ENCODE results near the gene PDE5A. TPM values are rescaled to one million over a fixed set of nuclear protein-coding genes. Genes with fewer than 3 reads are reported as not detected.

The PDE5A gene
- total RNA-seq, 1 experiment from 2014 or later: 5.0 TPM

DNA sequence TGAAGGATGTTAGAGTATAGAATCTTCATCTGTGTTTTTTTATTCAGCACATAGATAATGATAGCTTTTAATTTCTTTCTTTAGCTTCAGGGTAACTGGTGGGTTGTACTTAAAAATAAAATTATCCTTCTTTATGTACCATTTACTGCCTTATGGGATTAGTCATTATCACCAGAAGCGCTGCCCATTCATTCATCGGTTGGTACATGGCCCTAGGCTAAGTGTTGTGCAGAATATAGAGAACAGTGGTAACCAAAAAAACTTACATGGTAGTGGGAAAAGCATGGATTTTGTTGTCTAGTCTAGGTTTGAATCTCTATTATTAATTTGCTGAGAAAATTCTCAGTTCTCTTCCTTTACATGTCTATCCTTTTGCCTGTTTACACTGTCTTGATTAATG, 43.5 kb upstream of the PDE5A start:
- intact Hi-C loops (cut with micrococcal nuclease): no loop called here
- no peak for ATAC-seq
- no peaks in the 10 kb centered on the region for H3K79me2 ChIP-seq (ENCODE audit: insufficient read depth, low read length)
- no peak overlapping the region for H2AFZ ChIP-seq (ENCODE audit: low read depth, low read length, poor library complexity, severe bottlenecking)
- no peak overlapping the region for H3K27ac ChIP-seq (ENCODE audit: low read depth, low read length)
- no TSS peak for BruUV-seq (replicated peaks)
- no peak for TF ChIP-seq JUND (IDR thresholded peaks at IDR 0.05)
- no peak for TF ChIP-seq CBX3 (IDR thresholded peaks at IDR 0.05; ENCODE audit: low read depth)
- TF ChIP-seq, protein P1, sequence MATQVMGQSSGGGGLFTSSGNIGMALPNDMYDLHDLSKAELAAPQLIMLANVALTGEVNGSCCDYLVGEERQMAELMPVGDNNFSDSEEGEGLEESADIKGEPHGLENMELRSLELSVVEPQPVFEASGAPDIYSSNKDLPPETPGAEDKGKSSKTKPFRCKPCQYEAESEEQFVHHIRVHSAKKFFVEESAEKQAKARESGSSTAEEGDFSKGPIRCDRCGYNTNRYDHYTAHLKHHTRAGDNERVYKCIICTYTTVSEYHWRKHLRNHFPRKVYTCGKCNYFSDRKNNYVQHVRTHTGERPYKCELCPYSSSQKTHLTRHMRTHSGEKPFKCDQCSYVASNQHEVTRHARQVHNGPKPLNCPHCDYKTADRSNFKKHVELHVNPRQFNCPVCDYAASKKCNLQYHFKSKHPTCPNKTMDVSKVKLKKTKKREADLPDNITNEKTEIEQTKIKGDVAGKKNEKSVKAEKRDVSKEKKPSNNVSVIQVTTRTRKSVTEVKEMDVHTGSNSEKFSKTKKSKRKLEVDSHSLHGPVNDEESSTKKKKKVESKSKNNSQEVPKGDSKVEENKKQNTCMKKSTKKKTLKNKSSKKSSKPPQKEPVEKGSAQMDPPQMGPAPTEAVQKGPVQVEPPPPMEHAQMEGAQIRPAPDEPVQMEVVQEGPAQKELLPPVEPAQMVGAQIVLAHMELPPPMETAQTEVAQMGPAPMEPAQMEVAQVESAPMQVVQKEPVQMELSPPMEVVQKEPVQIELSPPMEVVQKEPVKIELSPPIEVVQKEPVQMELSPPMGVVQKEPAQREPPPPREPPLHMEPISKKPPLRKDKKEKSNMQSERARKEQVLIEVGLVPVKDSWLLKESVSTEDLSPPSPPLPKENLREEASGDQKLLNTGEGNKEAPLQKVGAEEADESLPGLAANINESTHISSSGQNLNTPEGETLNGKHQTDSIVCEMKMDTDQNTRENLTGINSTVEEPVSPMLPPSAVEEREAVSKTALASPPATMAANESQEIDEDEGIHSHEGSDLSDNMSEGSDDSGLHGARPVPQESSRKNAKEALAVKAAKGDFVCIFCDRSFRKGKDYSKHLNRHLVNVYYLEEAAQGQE (IDR thresholded peaks at IDR 0.05; ENCODE audit: low read depth): no peak
- no peak for TF ChIP-seq FOSL1 (IDR thresholded peaks at IDR 0.05; ENCODE audit: low read depth)
- no peak for TF ChIP-seq ATF3 (IDR thresholded peaks at IDR 0.05)
- no peak for TF ChIP-seq ELF1 (IDR thresholded peaks at IDR 0.05; ENCODE audit: borderline replicate concordance, low read depth)
- TF ChIP-seq, protein P2, sequence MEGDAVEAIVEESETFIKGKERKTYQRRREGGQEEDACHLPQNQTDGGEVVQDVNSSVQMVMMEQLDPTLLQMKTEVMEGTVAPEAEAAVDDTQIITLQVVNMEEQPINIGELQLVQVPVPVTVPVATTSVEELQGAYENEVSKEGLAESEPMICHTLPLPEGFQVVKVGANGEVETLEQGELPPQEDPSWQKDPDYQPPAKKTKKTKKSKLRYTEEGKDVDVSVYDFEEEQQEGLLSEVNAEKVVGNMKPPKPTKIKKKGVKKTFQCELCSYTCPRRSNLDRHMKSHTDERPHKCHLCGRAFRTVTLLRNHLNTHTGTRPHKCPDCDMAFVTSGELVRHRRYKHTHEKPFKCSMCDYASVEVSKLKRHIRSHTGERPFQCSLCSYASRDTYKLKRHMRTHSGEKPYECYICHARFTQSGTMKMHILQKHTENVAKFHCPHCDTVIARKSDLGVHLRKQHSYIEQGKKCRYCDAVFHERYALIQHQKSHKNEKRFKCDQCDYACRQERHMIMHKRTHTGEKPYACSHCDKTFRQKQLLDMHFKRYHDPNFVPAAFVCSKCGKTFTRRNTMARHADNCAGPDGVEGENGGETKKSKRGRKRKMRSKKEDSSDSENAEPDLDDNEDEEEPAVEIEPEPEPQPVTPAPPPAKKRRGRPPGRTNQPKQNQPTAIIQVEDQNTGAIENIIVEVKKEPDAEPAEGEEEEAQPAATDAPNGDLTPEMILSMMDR (IDR thresholded peaks at IDR 0.05 in 2 of 3, conservative IDR thresholded peaks at IDR 0.05 in 1 of 3; ENCODE audit: borderline replicate concordance in 1 of 3, insufficient read depth in 1 of 3, low read depth in 2 of 3, low read length in 2 of 3): no peak
- TF ChIP-seq SP1 (IDR thresholded peaks at IDR 0.05; ENCODE audit: low read depth): no peak
- TF ChIP-seq, protein P3, sequence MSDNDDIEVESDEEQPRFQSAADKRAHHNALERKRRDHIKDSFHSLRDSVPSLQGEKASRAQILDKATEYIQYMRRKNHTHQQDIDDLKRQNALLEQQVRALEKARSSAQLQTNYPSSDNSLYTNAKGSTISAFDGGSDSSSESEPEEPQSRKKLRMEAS (IDR thresholded peaks at IDR 0.05): no peak
- no peak for TF ChIP-seq ZFX (IDR thresholded peaks at IDR 0.05)
- no peak for TF ChIP-seq POLR2A (IDR thresholded peaks at IDR 0.05; ENCODE audit: borderline replicate concordance, extremely low read depth, insufficient read depth, insufficient read length)
- no peak for TF ChIP-seq YY1 (IDR thresholded peaks at IDR 0.05; ENCODE audit: extremely low read depth, insufficient replicate concordance, low read depth, low read length)
- TF ChIP-seq POLR2AphosphoS5 (IDR thresholded peaks at IDR 0.05; ENCODE audit: low read depth, low read length): no peak
- no peak for TF ChIP-seq SRF (IDR thresholded peaks at IDR 0.05; ENCODE audit: low read depth)
- no peak for TF ChIP-seq EZH2 (IDR thresholded peaks at IDR 0.05)
- no peak for TF ChIP-seq TCF7L2 (IDR thresholded peaks at IDR 0.05; ENCODE audit: borderline replicate concordance, extremely low read depth, insufficient read depth, insufficient read length)
- TF ChIP-seq EGR1 (IDR thresholded peaks at IDR 0.05; ENCODE audit: low read depth): no peak
- H3K9ac ChIP-seq (ENCODE audit: low read length): no peak overlapping the region
- H3K9me2 ChIP-seq (ENCODE audit: insufficient read depth): no peaks in the 10 kb centered on the region
- H3K27me3 ChIP-seq (ENCODE audit: insufficient read depth, low read length): no peaks in the 10 kb centered on the region
- DNase-seq (ENCODE audit: low read depth, low spot score): no peak
- ChIA-PET RAD21 (ENCODE audit: low non-redundant PET in 1 of 2, low total read pairs in 2 of 2, uncharacterized antibody in 2 of 2, unreplicated experiment in 2 of 2) (no interaction called here), CTCF (interaction anchor here (0.8 kb wide), 1 partner anchor 43 kb away, joined by 3 read pairs; the partner anchor contains the start of gene PDE5A), POLR2A (no interaction called here)
- H4K20me1 ChIP-seq (ENCODE audit: insufficient read depth): no peaks in the 10 kb centered on the region
- H3K36me3 ChIP-seq (ENCODE audit: control insufficient read depth in 1 of 2, insufficient read depth in 2 of 2, low read length in 2 of 2): no peaks in the 10 kb centered on the region
- H3K9me3 ChIP-seq (ENCODE audit: control insufficient read depth in 1 of 2, insufficient read depth in 1 of 2, low read depth in 1 of 2, low read length in 2 of 2): no peaks in the 10 kb centered on the region
- no peak overlapping the region for H3K4me3 ChIP-seq (replicated peaks in 1 of 2; ENCODE audit: low read depth in 1 of 2, low read length in 2 of 2)
- no peaks in the 10 kb centered on the region for H3K4me1 ChIP-seq (ENCODE audit: control insufficient read depth in 1 of 2, insufficient read depth in 2 of 2, low read length in 2 of 2)
- H3K4me2 ChIP-seq (ENCODE audit: low read length): no peak overlapping the region
